OCI-LY7 (cell line): ENCODE results near the gene AADAC.

Experiments used
- EZH2phosphoT487 ChIP-seq: fragments of 200-600 bp; sonication (generic); IDR thresholded peaks from 2 replicates; pipeline ENCODE4 v1.6.1; 2018; ENCODE audit warnings: low read depth, borderline replicate concordance, mild to moderate bottlenecking, mixed run types, antibody characterized with exemption, low read length, moderate library complexity, mixed read lengths
- TF ChIP-seq, protein P1 (sequence below): fragments of 200-600 bp; sonication (generic); conservative IDR thresholded peaks from 2 replicates; pipeline ENCODE4 v1.5.1; 2014; ENCODE audit warnings: mild to moderate bottlenecking, antibody characterized with exemption, low read length, moderate library complexity, mixed read lengths

DNA sequence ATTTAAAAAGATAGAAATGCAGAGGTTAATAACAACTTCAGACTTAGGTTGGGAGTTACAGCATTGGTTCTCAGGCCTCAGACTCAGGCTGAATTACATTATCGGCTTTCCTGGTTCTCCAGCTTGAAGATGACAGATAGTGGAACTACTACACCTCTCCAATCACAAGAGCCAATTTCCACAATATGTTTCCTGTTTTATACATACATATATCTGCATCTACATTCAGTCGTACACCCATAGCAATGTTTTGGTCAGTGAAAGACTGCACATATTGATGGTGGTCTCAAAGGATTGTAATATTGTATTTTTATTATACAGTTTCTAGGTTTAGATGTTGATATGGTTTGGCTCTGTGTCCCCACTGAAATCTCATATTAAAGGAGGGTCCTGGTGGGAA lies 44.7 kb upstream of the AADAC start:
- TF ChIP-seq, protein P1, sequence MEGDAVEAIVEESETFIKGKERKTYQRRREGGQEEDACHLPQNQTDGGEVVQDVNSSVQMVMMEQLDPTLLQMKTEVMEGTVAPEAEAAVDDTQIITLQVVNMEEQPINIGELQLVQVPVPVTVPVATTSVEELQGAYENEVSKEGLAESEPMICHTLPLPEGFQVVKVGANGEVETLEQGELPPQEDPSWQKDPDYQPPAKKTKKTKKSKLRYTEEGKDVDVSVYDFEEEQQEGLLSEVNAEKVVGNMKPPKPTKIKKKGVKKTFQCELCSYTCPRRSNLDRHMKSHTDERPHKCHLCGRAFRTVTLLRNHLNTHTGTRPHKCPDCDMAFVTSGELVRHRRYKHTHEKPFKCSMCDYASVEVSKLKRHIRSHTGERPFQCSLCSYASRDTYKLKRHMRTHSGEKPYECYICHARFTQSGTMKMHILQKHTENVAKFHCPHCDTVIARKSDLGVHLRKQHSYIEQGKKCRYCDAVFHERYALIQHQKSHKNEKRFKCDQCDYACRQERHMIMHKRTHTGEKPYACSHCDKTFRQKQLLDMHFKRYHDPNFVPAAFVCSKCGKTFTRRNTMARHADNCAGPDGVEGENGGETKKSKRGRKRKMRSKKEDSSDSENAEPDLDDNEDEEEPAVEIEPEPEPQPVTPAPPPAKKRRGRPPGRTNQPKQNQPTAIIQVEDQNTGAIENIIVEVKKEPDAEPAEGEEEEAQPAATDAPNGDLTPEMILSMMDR: no peak
- no peak for TF ChIP-seq EZH2phosphoT487
